Endothelial cell of umbilical vein (primary cell): Measurements from ENCODE around the gene DPP6. TPM values are rescaled to one million over a fixed set of nuclear protein-coding genes. Genes with fewer than 3 reads are reported as not detected.

Experiments
- BruUV-seq: library from RNA; stranded (reverse); fragments of 400-500 nt; replicated peaks from 2 replicates; lab custom pipeline; 2021; lab: Mats Ljungman, UMichigan
- CTCF ChIA-PET: fragments of 300-600, 350-600 bp; sonication (Branson Sonifier 250); formaldehyde crosslinking; loops from one replicate; lab custom pipeline; 2021; ENCODE audit warnings: antibody characterized with exemption, inconsistent platforms; lab: Charles Lee
- POLR2A ChIA-PET: fragments of 300-600, 350-600 bp; sonication (Branson Sonifier 250); formaldehyde crosslinking; loops from one replicate; lab custom pipeline; 2021; ENCODE audit warnings: antibody characterized with exemption, inconsistent platforms; lab: Charles Lee
- DNase-seq: peaks from one replicate; pipeline ENCODE4 v3.0.0-alpha.2; 2011; ENCODE audit warnings: low read depth, low spot score
- FAIRE-seq: peaks from 2 replicates; lab custom pipeline; 2011; peaks lifted over from hg19 to GRCh38; lab: Jason Lieb, UNC
- H2AFZ ChIP-seq: 2 replicates; pipeline ENCODE4 v1.6.0; 2012; ENCODE audit warnings: low read depth, low read length, control low read depth, inconsistent platforms
- H3K27ac ChIP-seq: 2 replicates; pipeline ENCODE4 v1.5.1; 2011; ENCODE audit warnings: low read depth, mild to moderate bottlenecking, control low read depth, low read length, moderate library complexity; ENCODE audit not compliant: insufficient read depth
- H3K27me3 ChIP-seq, 2 experiments: 2 replicates each; pipeline versions ENCODE4 v1.6.0 to v1.6.1; 2011; ENCODE audit warnings: low read length in 2 of 2, mixed read lengths in 1 of 2; ENCODE audit not compliant: control insufficient read depth in 2 of 2, insufficient read depth in 2 of 2
- H3K36me3 ChIP-seq, 2 experiments: 2 replicates in 1 of 2; 3 replicates in 1 of 2; pipeline ENCODE4 v1.5.1; 2011; ENCODE audit warnings: low read length in 2 of 2, mild to moderate bottlenecking in 1 of 2, moderate library complexity in 1 of 2; ENCODE audit not compliant: control insufficient read depth in 2 of 2, insufficient read depth in 2 of 2; ENCODE audit errors: extremely low read depth in 1 of 2
- H3K4me1 ChIP-seq: 3 replicates; pipeline ENCODE4 v1.5.1; 2011; ENCODE audit warnings: mild to moderate bottlenecking, low read length; ENCODE audit not compliant: control insufficient read depth, insufficient read depth; ENCODE audit errors: extremely low read depth
- H3K4me2 ChIP-seq: 2 replicates; pipeline ENCODE4 v1.6.1; 2011; ENCODE audit warnings: low read length, control low read depth, mixed read lengths; ENCODE audit not compliant: insufficient read depth
- H3K4me3 ChIP-seq, 3 experiments: fragments of 200-600 bp in 1 of 3; sonication (generic), shearing (Covaris generic) in 1 of 3; replicated peaks in 1 of 3; 2 replicates each; pipeline ENCODE4 v1.5.1; 2011 to 2016; ENCODE audit warnings: control low read depth in 3 of 3, low read length in 3 of 3, mild to moderate bottlenecking in 2 of 3, inconsistent platforms in 1 of 3, low read depth in 1 of 3, moderate library complexity in 1 of 3; ENCODE audit not compliant: insufficient read depth in 1 of 3
- H3K79me2 ChIP-seq: 2 replicates; pipeline ENCODE4 v1.6.0; 2012; ENCODE audit warnings: low read length, inconsistent platforms; ENCODE audit not compliant: control insufficient read depth, insufficient read depth
- H3K9ac ChIP-seq: replicated peaks from 2 replicates; pipeline ENCODE3; 2011; ENCODE audit warnings: low read length, control low read depth; ENCODE audit not compliant: insufficient read depth; ENCODE audit errors: extremely low read depth
- H3K9me1 ChIP-seq: replicated peaks from 3 replicates; pipeline ENCODE4 v1.6.0; 2011; ENCODE audit warnings: mild to moderate bottlenecking, low read length; ENCODE audit not compliant: control insufficient read depth, insufficient read depth; ENCODE audit errors: extremely low read depth
- H3K9me3 ChIP-seq: replicated peaks from 2 replicates; pipeline ENCODE4 v1.5.1; 2012; ENCODE audit warnings: low read length, inconsistent platforms; ENCODE audit not compliant: control insufficient read depth, insufficient read depth
- H4K20me1 ChIP-seq: replicated peaks from 2 replicates; pipeline ENCODE3; 2011; ENCODE audit warnings: mild to moderate bottlenecking, low read length; ENCODE audit not compliant: control insufficient read depth, insufficient read depth; ENCODE audit errors: extremely low read depth
- CTCF ChIP-seq, 2 donors: IDR thresholded peaks; 1 replicate in 1 of 2; 2 replicates in 1 of 2; pipeline ENCODE4 v1.5.1; 2011; ENCODE audit warnings: low read length in 2 of 2, mild to moderate bottlenecking in 2 of 2, moderate library complexity in 2 of 2, control low read depth in 1 of 2, inconsistent platforms in 1 of 2, low read depth in 1 of 2; ENCODE audit not compliant: insufficient read depth in 1 of 2; ENCODE audit errors: extremely low read depth in 1 of 2
- EZH2 ChIP-seq: IDR thresholded peaks from 2 replicates; pipeline ENCODE4 v1.6.1; 2012; ENCODE audit warnings: borderline replicate concordance, low read depth, mild to moderate bottlenecking, moderate library complexity, low read length, inconsistent platforms; ENCODE audit not compliant: severe bottlenecking
- FOS ChIP-seq: IDR thresholded peaks from 2 replicates; pipeline ENCODE4 v1.6.1; 2011; ENCODE audit warnings: mild to moderate bottlenecking, low read length, moderate library complexity, borderline replicate concordance; ENCODE audit not compliant: insufficient read depth
- GATA2 ChIP-seq: IDR thresholded peaks from 2 replicates; pipeline ENCODE4 v1.7.0; 2011; ENCODE audit warnings: low read depth, mild to moderate bottlenecking, moderate library complexity, mixed read lengths, low read length; ENCODE audit not compliant: insufficient read length, insufficient read depth
- JUN ChIP-seq: IDR thresholded peaks from 2 replicates; pipeline ENCODE4 v1.6.1; 2011; ENCODE audit warnings: borderline replicate concordance, low read depth; ENCODE audit not compliant: insufficient read length, insufficient read depth
- MAX ChIP-seq: IDR thresholded peaks from 2 replicates; pipeline ENCODE4 v1.6.1; 2011; ENCODE audit not compliant: insufficient read depth, insufficient read length
- MYC ChIP-seq: IDR thresholded peaks from one replicate; pipeline ENCODE4 v1.6.1; 2011; ENCODE audit warnings: mild to moderate bottlenecking, low read depth, low read length
- POLR2A ChIP-seq: IDR thresholded peaks from 2 replicates; pipeline ENCODE4 v1.6.1; 2012; ENCODE audit warnings: low read depth, mild to moderate bottlenecking, control low read depth, low read length
- POLR2AphosphoS5 ChIP-seq: IDR thresholded peaks from 2 replicates; pipeline ENCODE4 v1.6.1; 2012; ENCODE audit warnings: low read depth, mild to moderate bottlenecking, control low read depth, low read length, moderate library complexity; ENCODE audit not compliant: insufficient read depth
- dilution Hi-C: fragments of 300-500 bp; cut with MboI; formaldehyde crosslinking; loops from one replicate; pipeline ENCODE4 v1.15.0; 2019; ENCODE audit warnings: low sequenced_read_pairs; ENCODE audit not compliant: extremely low pct_ligation_motif_present
- intact Hi-C: fragments of 100-400 bp; cut with micrococcal nuclease; formaldehyde crosslinking; loops from one replicate; pipeline ENCODE4 v1.10.0; 2022
- polyA plus RNA-seq, 4 experiments: library from polyadenylated mRNA; depleted of rRNA in 3 of 4; stranded (reverse) in 3 of 4; unstranded in 1 of 4; fragments of >200 nt; gene quantifications; 2 replicates each; pipeline versions ENCODE4 v1.2.1 to v1.2.3, GENCODE V29; 2011 to 2012; ENCODE audit warnings: missing spikeins in 1 of 4
- total RNA-seq: library from RNA; stranded (reverse); gene quantifications from 2 replicates; pipeline ENCODE4 v1.2.3, GENCODE V29; 2021

Gene DPP6
- total and polyA plus RNA-seq, 2 donors (not counting 3 experiments of a cell fraction or from before 2014, with no cell fraction given), result not detected

GRCh38 chr7:154666768-154667167 lies 614.6 kb downstream of the DPP6 start:
- no peaks in the 10 kb centered on the region for H3K9me1 ChIP-seq
- ChIA-PET POLR2A (no interaction called here), CTCF (no interaction called here)
- no TSS peak for BruUV-seq
- H2AFZ ChIP-seq, result no peak overlapping the region
- dilution Hi-C loops (no loop called here), intact Hi-C loops (no loop called here)
- no peaks in the 10 kb centered on the region for H3K27me3 ChIP-seq
- H3K36me3 ChIP-seq, result no peaks in the 10 kb centered on the region
- H3K79me2 ChIP-seq, result no peaks in the 10 kb centered on the region
- no peak for TF ChIP-seq JUN
- no peak for TF ChIP-seq POLR2A
- no peak for TF ChIP-seq GATA2
- TF ChIP-seq EZH2, result no peak
- TF ChIP-seq FOS, result no peak
- no peak for TF ChIP-seq CTCF (IDR thresholded peaks at IDR 0.05; ENCODE audit: extremely low read depth in 1 of 2, insufficient read depth in 1 of 2, low read depth in 1 of 2, low read length in 2 of 2)
- TF ChIP-seq MYC, result no peak
- no peak for TF ChIP-seq POLR2AphosphoS5
- TF ChIP-seq MAX, result no peak
- H3K4me3 ChIP-seq, result no peak overlapping the region
- FAIRE-seq (no peak), DNase-seq (no peak)
- H4K20me1 ChIP-seq, result no peaks in the 10 kb centered on the region
- H3K9ac ChIP-seq, result no peak overlapping the region
- H3K27ac ChIP-seq, result no peak overlapping the region
- H3K9me3 ChIP-seq, result peaks cover 2% of the 10 kb centered on the region
- no peak overlapping the region for H3K4me2 ChIP-seq
- no peaks in the 10 kb centered on the region for H3K4me1 ChIP-seq
